Measurements from ENCODE around the gene GSG1L.

DNA sequence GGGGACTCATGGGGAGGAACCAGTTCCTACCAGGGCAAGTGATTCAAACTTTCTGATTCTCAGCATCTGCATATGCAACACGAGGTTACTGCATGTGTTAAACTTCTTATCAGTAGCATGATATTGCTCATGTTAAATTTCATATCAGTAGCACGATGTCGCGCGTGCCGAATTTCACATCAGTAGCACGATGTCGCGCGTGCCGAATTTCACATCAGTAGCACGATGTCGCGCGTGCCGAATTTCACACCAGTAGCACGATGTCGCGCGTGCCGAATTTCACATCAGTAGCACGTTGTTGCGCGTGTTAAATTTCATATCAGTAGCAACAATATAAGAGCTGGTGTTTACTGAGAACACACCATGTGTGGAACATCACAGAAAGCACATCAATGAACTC lies 221.6 kb downstream of the GSG1L start:
- TF ChIP-seq, protein P1, sequence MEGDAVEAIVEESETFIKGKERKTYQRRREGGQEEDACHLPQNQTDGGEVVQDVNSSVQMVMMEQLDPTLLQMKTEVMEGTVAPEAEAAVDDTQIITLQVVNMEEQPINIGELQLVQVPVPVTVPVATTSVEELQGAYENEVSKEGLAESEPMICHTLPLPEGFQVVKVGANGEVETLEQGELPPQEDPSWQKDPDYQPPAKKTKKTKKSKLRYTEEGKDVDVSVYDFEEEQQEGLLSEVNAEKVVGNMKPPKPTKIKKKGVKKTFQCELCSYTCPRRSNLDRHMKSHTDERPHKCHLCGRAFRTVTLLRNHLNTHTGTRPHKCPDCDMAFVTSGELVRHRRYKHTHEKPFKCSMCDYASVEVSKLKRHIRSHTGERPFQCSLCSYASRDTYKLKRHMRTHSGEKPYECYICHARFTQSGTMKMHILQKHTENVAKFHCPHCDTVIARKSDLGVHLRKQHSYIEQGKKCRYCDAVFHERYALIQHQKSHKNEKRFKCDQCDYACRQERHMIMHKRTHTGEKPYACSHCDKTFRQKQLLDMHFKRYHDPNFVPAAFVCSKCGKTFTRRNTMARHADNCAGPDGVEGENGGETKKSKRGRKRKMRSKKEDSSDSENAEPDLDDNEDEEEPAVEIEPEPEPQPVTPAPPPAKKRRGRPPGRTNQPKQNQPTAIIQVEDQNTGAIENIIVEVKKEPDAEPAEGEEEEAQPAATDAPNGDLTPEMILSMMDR (IDR thresholded peaks at IDR 0.05; ENCODE audit: insufficient read depth, low read length, poor library complexity, severe bottlenecking): no peak
- no peak for TF ChIP-seq EZH2phosphoT487 (conservative IDR thresholded peaks at IDR 0.05; ENCODE audit: low read length)
